Upper lobe of left lung (tissue), 4 donors: ENCODE measurements around the gene POU2F3.

Source experiments
- CTCF ChIP-seq, 6 experiments: fragments of 450-650 bp in 4 of 6; fragments of 200-600 bp in 2 of 6; sonication (generic) in 2 of 6; IDR thresholded peaks; one replicate each; pipeline ENCODE4 v1.5.1; 2016 to 2019; ENCODE audit warnings: antibody characterized with exemption in 6 of 6
- POLR2A ChIP-seq, 4 donors: fragments of 450-650 bp; IDR thresholded peaks; one replicate each; pipeline ENCODE4 v1.5.1; 2016 to 2017; ENCODE audit warnings: antibody characterized with exemption in 4 of 4, mild to moderate bottlenecking in 2 of 4
- POLR2AphosphoS5 ChIP-seq, 2 donors: sonication (generic); formaldehyde crosslinking; IDR thresholded peaks; one replicate each; pipeline ENCODE4 v1.5.1; 2017; ENCODE audit warnings: antibody characterized with exemption in 2 of 2

GRCh38 chr11:120230433-120231071, 9.4 kb upstream of the POU2F3 start:
- no peak for TF ChIP-seq POLR2AphosphoS5 (IDR thresholded peaks at IDR 0.05)
- no peak for TF ChIP-seq CTCF (IDR thresholded peaks at IDR 0.05)
- no peak for TF ChIP-seq POLR2A (IDR thresholded peaks at IDR 0.05)
